Fibroblast of the conjunctiva (primary cell): Measurements from ENCODE around the gene FAM43A.

ENCODE experiments used
- DNase-seq: peaks from one replicate; pipeline ENCODE4 v3.0.0-alpha.2; 2010; ENCODE audit warnings: low read depth

FAM43A gene

DNA sequence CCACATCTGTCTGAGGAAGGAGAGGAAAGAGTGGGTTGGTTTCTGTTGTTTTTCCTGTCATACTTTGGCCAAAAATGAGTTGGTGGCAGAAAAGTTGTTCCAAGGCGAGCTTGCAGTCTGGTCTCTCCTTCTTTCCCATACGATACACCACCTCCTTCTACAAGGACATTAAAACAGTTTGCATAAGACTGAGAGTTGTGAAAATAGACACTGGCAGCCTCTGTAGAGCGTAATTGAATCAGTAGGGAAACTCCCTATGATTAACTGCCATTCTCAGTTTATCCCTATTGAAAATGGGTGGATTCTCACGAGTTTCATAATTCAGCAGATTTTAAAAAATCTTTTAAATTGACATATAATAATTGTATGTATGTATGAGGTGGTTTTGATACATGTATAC is 10.0 kb upstream of the FAM43A start:
- no peak for DNase-seq

DNA sequence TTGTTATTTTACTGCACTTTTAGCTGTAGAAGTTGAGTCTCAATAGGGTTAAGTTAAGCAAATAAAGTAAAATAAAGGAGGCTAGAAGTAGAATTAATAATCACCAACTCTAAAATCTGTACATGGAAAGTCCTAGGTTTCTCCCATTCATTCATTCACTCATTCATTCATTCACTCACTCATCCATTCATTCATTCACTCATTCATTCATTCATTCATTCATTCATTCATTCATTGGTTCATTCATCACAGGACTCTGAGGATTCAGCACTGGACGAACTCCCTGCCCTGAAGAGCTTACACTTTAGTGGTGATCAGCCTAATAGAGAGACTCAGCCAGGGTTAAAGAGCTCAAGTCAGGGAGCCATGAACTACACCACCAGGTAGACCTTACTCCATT is 9.2 kb upstream of the FAM43A start:
- no peak for DNase-seq

DNA sequence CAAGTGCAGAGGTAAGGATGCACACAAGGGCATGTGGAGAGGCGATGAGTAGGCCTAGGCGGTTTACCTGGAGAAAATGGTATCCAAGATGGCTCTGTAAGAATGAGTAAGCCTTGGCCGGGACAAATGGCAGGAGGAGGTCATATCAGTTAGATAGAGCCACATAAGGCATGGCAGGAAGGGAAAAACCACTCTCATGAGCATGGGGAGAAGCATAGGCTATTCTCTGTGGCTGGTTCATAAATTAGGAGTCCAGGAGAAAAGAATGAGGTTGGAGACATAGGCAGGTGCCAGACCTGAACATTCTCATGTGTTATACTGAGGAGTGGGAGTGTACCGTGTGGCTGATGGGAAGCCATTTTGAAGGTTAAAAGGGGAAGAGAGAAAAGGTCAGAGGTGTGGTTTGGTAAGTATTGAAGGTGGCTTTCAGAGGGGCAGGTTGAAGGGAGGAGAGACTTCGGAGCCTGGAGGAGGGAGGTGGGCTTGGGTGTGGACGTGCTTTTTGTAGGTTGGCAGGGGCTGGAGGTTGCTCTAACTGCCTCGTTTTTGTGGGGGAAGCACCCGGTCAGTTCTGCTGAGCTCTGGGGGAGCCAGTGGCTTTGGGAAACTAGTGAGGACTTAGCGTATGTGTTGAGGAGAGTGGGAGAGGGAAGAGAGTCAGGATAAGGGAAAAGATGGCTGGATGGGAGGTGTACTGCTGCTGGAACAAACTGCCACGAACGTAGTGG is 4.6 kb upstream of the FAM43A start:
- DNase-seq: no peak

DNA sequence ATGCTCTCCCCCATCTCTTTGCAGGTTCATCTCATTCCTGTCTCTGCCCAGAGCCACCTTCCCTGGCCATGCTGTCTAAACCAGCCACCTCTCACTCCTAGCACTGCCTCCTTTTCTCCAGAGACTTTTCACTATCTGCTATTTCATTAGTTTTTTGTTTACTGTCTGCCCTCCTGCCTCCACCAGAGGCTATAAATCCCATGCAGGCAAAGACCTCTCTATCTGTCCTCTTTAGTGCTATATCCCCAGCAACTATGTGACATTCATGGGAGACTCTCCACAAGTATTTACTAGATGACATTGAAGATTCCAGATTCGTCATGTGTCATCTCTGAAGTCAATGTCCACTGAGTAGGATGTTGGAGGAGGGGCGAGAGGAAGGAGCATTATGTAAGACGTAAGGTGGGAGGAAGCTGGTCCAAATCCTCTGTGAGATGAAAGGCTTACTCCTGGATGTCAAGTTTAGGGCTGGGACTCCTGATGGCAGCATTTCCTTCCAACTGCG is 3.4 kb upstream of the FAM43A start:
- no peak for DNase-seq

DNA sequence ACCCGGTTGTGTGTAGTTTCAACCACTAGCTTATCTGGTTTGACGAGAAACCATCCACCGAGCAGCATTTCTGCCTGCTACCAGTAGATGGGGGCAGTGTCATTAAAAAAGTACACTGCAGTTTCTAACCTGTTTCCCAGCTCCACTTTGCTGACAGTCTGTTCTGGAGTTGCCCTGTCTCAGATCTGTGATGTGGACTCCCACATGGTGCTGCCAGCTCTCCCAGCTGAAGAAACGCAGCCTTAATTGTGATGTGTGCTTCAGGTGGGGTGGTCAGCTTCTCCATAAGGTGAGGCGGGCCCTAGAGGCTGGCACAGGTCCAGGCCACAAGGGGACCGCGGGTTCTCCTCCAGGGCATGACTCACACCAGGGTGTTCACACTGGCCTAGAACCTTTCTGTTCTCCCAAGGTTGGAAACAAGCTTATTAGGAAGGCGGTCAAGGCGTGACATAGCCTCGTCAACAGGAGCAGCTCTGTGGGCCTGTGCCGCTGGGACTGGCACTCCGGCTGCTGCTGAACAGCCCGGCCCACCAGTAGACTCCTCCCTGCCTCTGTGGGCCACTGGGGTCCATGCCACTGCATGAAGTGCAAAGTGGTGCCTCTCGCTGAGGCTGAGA is 2.9 kb upstream of the FAM43A start:
- DNase-seq: peak; percentile 83

DNA sequence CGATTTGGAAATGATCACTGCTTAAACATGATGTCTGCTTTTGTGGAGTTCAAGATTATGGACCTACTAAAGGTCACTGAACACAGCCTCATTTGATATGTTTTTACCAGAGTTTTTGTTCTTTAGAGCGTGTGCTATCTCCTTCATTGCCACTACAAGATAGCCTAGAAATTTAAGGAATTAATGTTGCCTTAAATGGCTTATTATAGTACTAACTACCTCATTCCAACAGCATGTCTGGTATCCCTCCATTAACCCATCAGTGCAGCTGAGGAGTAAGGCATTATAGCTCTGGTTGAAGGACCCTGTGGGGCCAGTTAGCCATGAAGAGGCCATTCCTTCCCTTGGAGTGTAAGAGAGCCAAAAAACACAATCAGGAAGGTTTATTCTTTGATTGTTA is 2.3 kb upstream of the FAM43A start:
- DNase-seq: no peak

DNA sequence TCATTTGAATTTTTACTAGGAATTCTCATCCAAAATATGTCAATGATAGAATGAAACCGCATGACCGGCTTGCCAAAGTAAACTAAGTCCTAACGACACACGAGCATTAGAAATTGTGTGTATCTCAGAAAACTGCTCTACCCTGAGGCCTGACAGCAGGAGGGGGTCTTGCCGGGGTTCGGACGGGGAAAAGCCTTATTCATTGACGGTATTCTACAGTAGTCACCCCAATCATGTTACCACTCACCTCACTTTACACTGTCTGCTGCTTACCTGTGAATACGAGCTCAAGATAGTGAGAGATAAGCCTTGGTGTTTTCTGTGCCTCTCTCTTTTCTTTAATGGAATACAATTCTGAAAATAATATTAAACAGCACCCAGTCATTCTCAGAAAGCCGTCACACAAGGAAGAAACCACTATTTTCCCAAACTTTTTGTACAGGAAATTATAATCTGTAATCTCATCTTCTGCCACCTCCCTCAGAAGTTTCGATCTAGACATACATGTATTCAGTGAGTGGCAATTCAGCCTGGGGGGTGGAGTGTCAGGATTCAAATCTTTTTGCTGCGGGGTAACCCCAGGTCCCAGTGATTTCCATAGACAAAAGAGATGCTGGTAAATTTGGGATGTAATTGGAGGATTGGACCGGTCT is 492 bp upstream of the FAM43A start:
- DNase-seq: no peak

DNA sequence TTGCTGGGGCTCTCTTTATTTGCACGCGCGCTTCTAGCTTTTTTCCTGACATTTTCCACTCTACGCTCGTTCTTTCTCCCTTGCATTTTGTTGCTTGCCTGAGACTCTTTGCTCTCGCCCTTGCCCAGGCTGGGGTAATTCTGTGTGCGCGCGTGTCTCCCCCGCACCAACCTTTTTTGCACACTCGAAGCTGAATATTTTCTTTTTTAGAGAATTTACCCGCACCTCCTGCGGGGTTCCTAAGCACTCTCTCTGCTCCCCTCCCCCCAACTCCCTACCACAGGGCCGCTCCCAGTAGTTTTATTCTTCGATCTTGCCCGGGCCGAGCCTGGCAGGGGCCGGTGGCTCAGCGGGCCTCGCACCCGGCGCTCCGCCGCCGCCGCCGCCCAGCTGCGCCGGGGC is 732 bp downstream of the FAM43A start:
- no peak for DNase-seq

DNA sequence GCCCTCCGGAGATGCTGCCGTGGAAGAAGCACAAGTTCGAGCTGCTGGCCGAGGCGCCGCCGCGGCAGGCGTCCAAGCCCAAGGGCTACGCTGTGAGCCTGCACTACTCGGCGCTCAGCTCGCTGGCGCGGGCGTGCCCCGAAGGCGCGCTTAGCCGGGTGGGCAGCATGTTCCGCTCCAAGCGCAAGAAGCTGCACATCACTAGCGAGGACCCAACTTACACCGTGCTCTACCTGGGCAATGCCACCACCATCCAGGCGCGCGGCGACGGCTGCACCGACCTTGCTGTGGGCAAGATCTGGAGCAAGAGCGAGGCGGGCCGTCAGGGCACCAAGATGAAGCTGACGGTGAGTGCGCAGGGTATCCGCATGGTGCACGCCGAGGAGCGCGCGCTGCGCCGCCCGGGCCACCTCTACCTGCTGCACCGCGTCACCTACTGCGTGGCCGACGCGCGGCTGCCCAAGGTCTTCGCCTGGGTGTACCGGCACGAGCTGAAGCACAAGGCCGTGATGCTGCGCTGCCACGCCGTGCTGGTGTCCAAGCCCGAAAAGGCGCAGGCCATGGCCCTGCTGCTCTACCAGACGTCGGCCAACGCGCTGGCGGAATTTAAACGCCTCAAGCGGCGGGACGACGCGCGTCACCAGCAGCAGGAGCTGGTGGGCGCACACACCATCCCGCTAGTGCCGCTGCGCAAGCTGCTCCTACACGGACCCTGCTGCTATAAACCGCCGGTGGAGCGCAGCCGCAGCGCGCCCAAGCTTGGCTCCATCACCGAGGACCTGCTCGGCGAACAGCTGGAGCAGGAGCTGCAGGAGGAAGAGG is 1.3 kb downstream of the FAM43A start:
- DNase-seq: no peak

DNA sequence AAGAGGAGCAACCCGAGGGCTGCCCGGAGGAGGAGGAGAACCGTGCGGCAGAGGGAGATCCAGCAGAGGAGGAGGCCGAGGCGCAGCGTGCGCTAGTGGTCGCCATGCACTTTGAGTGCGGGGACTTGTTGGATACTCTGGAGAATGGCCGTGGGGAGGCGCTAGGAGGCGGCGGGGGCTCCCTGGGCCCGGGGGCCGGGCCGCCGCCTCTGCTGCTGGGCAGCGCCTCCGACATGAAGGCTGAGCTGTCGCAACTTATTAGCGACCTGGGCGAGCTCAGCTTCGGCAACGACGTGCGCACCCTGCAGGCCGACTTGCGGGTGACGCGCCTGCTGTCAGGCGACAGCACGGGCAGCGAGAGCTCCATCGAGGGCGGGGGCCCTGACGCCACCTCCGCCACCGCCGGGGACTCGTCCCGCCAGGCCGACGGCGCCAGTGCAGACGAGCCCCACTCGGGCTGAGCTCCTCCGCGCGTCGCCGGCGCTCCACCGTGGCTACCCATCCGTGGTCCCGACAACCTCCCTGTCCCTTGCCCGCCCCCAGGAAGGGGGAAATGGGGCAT is 2.0 kb downstream of the FAM43A start:
- DNase-seq: no peak

DNA sequence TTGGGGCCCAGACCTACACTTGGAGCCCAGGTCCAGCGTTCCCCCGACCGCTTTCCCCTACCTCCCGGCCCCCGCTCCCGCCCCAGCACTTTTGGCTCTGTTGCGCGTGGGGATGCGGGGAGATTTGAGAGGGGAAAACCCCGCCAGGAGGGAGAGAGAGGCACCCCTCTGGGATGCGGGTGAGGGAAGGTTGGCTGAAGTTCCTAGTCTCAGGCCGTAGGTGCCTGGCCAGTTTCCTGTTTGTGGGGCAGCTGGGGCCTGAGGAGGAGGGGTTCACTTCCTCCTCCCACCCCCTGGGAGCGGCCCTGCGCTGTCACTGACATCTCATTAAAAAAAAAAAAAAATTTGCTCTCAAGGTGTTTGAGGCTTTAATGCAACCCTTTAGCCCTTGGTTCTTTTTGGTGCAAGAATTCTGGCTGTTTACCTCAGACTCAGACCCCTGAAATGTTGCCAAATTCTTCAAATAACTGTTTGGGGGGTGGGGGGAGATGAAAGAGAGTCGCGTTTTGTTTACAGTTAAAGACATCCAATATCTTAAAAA is 2.6 kb downstream of the FAM43A start:
- DNase-seq: no peak

DNA sequence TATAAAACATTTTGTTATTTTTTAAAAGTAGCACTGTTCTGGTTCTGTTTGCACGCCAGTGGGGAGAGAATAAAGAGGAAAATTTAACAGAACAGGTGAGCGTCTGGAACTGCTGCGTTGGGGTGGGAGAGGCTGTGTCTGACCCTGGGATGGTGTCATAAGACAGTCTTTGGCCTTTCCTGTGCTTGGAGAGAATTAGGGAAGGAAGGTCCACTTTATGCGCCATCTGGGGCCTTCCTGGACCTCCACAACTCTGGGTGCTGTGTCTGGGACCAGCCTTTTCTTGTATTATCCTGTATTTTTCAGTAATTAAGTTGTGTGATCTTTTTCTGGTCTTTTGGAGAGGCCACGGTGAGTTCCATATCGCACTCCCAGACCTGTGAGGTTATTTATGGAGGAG is 3.3 kb downstream of the FAM43A start:
- no peak for DNase-seq

DNA sequence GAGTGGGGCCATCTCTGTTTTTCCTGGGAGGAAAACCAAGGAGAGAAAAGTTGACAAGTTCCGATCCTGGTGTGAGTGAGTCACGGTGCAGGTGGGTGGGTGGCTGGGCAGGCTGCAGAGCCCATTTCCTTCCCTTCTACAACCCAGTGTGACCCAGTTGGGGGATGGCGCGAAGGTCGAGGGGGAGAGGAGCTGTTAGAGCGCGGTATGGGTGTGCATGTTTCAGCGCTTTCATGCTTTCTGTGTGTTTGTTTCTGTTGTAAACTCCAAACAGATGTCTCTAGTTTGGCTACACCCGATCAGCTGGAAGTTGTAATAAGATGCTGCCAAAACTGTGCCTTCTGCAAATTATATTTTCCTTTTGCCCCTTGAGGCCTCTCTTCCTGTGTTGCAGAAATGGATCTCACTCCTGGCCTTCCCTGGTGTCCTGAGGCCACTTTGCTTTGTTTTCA is 3.8 kb downstream of the FAM43A start:
- peak; percentile 93 for DNase-seq

DNA sequence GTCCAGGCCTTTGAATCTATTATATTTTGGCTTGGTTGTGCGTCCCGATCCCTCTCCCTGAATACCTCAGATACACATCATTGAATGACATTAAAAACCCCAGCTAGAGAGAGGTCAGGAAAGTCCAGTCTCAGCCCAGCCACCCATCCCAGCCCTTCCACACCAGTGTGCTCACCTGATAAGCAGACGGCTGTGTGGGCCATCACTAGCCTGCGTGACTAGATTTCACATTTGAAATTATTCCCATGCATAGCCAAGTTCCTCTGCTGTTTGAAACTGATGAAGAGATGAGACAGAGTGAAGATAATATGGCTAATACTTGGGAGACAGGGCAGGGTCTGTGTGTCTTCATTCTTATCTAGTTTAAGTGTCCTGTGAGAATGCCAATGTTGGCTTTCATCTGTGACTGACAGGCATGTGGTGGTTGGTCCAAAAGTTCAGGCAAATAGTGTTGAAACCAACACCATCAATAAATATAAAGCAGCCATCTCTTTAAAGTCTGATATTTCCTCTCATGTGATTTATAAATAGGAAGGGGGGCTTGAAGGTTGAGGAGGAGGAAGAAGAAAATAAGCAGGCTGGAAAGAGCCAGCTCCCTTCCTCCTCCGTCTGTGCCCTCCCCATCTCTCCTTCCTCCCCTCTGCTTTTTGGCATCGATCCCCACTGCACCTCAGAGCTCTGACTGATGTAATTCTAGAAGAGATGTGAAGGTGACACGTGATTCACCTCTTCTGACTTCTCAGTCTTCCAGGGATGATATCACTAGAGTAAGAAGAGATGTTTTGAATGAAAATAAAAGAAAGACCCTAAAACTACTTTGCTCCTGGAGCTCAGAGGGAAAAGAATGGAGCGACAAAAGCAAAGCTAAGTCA is 5.1 kb downstream of the FAM43A start:
- no peak for DNase-seq

DNA sequence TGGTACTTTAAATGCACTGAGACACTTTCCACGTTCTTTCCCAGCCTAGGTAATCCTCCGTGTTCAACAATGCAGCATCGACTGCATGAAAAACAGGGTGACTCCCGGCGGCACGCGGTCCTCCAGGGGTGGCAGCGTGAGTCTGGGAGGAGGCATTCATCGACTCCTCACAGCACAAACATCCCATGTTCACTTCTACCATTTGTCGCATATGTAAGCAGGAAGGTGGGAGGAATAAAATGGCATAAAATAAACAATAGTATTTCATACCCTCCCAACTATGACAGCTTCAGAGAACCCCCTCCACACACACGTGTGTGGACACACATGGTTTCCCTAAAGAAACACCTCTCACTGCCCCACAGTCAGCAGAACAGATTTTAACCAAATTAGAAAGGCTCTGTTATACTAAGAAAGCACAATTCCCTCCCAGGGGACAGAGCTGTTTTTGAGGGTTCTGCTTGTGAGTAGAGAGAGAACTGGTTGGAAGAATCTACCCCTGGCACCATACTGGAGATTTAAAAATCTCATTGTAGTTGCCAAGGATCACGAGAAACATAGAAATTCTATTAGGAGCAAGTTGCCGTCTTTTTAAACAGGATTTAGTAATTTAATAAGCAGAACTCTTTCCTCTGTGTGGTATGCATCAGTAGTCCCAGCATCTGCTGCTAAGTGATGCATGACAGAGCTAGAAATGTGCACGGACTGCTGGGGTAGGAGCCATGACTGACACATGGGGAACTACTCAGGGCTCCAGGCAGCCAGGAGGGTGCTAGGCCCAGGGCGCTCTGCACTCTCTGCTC is 6.0 kb downstream of the FAM43A start:
- DNase-seq: no peak

DNA sequence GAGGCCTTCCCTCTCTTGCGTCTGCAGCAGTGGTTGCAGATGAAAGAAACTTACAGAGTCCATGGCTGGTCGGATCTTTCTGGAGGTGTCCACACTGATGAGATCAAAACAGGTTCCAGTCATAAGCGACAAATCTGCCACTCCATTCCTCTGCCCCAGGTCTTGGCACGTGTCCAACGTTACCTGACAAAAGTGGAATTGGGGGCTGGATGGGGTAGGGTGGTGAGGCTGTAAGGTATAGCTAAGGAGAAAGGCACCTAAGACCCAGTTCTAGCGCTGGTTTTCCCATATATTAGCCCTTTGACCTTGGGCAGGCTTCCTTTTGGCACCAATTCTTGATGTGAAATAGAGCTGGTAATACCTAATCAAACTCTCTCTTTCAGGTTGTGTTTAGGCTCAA is 11.0 kb downstream of the FAM43A start:
- DNase-seq: no peak

DNA sequence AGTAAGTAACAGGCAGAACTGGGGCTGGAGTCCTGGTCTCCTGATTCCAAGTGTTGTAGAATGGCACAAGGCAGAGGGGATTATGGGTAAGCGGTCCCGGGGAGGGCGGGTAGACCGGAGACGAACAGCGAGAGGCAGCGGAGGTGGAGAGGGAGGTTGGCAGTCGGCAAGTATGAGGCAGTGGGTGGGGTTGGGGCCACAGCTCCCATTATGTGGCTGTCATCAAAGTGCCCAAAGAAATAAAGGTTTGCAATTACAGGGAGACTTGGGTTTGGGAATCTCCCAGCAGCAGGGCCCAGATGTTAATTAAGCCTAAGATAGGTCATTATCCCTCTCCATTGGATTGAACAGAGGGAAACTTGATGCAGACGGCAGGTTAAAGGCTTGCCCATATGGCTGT is 16.9 kb downstream of the FAM43A start:
- DNase-seq: no peak

DNA sequence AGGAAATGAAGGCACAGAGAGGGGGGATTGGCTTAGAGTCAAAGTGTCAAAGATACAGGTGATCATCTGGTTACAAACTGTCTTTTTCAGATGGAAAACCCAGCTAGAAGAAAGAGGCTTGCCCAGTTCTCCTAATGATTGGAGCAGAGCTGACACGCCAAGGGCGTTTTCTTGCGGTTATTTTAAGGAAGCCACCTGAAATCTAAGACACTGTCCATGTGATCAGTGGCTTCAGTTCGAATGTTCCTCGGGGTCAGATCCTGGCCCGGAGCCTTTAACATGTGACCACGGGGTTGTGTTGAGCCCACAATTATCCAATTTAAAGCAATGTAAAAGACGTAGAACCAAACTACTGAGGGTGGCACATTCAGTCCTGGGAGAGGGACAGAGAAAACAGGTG is 19.5 kb downstream of the FAM43A start:
- DNase-seq: no peak

DNA sequence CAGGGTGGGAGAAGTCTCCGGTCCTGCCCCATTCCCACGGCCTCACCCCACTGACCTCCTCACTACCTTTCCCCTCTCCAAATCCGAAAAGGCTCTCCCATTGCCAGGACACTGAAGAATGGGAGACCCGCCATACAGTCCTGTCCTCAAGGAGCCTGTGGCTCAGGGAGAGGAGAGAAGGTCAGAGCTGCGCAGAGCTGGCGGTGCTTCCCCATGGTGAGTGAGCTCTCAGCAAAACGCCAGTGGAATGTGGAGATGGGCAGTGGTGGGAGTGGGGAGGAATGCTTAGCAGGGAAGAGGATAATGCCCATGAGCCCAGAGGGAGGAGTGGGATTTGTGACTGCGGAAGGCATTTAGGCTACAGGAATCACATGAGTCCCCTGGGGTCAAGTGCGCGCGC is 20.1 kb downstream of the FAM43A start:
- DNase-seq: no peak

DNA sequence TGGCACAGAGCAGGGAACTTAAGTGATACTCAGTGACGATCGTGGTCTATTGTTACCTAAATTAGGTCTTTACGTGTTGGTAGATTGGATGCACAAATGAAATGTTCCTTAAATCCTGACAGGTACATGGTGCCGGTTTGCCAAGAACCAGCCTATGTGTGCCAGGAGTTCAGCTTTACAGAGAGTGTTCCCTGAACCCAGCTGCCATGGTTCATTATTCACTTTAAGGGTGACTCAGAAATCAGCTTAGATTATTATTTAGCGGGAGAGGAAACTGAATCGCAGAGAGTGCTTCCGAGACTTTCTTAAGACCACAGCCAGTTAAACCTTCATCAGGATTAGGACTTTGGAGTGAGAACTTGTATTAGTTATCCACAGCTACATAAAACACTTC is 21.5 kb downstream of the FAM43A start:
- no peak for DNase-seq
